ENCODE results near the gene MMP28. TPM values are rescaled to one million over a fixed set of nuclear protein-coding genes. Genes with fewer than 3 reads are reported as not detected.

The MMP28 gene
- total RNA-seq, 4 donors from 2014 or later = 75.5 to 150 (median 116) TPM

DNA sequence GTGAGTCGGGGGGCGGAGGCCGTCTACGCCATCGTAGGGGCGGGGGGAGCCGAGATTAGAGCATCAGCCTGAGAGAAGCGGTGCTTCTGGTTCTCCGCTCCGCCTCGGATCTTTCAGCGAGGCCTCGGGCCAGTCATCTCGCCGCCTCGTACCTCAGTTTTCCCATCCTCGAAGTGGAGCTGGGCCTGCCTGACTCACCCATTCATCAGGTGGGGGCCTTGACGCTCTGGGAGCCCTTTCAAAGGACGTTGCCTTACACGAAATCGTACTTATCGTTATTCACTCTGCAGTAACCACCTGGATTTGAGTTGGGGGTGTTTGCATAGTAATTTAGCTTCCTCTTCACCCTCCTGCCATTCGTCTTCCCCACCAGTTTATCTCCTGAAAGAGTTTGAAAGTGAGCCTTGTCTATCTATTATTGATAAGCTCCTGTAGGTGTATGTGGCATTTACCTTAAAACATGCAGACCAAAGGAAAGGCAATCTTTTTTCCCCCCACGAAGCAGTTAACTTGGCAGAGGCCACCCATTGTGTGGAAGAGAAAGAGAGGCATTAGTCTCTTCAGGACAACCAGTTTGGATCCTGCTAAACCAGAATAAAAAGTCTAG, 14.5 kb upstream of the MMP28 start:
- H3K27me3 ChIP-seq = no peaks in the 10 kb centered on the region
- H3K4me1 ChIP-seq = peaks cover 30 to 63% (median 62%) of the 10 kb centered on the region in 4 donors
- H3K9me3 ChIP-seq = no peaks in the 10 kb centered on the region
- peak overlapping the region; percentile 89 to 93 (median 91) for H3K4me3 ChIP-seq
- no peak for DNase-seq (ENCODE audit: extremely low spot score)
- TF ChIP-seq, protein P1, sequence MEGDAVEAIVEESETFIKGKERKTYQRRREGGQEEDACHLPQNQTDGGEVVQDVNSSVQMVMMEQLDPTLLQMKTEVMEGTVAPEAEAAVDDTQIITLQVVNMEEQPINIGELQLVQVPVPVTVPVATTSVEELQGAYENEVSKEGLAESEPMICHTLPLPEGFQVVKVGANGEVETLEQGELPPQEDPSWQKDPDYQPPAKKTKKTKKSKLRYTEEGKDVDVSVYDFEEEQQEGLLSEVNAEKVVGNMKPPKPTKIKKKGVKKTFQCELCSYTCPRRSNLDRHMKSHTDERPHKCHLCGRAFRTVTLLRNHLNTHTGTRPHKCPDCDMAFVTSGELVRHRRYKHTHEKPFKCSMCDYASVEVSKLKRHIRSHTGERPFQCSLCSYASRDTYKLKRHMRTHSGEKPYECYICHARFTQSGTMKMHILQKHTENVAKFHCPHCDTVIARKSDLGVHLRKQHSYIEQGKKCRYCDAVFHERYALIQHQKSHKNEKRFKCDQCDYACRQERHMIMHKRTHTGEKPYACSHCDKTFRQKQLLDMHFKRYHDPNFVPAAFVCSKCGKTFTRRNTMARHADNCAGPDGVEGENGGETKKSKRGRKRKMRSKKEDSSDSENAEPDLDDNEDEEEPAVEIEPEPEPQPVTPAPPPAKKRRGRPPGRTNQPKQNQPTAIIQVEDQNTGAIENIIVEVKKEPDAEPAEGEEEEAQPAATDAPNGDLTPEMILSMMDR (IDR thresholded peaks at IDR 0.05) = no peak
- TF ChIP-seq EP300 (IDR thresholded peaks at IDR 0.05) (no peak), POLR2A (IDR thresholded peaks at IDR 0.05; ENCODE audit: low read depth) (no peak), POLR2AphosphoS5 (IDR thresholded peaks at IDR 0.05) (no peak)
- H3K36me3 ChIP-seq = peaks cover 0 to 4% (median 0%) of the 10 kb centered on the region in 4 donors
- intact Hi-C loops (cut with DNase I) = loop anchor here (10.0 kb wide), 1 partner anchor 195 kb away; no protein-coding TSS in a partner anchor
- 0% methylated on average over 7 of the region's 24 CpGs for WGBS
- H3K27ac ChIP-seq (replicated peaks in 1 of 4) = peak overlapping the region; percentile 92 to 96 (median 95)

DNA sequence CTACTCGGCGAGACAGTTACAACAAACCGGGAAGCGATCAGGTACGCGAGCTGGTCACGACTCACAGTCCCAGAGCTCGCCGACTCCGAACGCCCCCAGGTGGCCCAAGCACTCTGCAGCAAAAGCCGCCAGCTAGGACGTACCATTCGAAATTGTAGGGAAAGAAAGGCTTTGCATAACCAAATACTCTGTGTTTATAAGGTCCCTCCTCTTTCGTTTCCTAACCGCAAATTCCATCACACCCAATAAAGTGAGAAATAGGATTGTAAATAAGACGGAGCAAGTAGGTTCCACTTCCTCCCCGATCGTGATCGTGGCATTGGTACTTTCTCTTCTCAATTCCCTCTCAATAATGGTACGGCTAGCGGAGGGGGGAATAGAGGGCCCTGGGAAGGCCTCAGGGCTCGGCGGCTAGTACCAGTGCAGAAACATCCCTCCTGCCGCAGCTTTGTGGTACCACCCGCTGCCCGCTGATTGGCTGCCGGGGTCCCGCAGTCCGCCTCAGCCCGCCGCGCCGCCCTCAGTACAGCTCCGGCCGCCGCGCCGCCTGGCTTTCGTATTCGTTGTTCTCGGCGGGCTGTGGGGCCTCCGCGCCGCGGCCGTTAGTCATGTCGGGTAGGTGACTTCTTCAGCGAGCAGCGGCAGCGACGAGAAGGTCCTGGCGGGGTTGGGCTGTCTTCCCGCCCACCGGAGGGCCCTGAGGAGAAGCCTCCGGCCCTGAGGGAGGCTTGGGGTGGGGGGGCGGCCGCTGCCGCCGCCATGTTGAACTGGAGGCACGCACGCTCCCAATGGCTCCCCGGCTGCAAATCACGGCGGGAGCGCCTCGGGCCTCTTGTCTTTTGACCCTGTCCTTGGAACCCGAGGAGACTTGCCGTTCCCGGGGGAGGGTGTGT, 13.8 kb upstream of the MMP28 start, which contains the start of gene TAF15:
Gene TAF15, plus strand, starts transcription at position 523 of the 893 bp plus-strand sequence. Its CDS starts 86 bp downstream, at position 609.
- under 1% methylated on average over 25 of the region's 71 CpGs for WGBS
- H3K4me1 ChIP-seq = peaks cover 26 to 62% (median 61%) of the 10 kb centered on the region in 4 donors
- H3K36me3 ChIP-seq = peaks cover 0 to 4% (median 0%) of the 10 kb centered on the region in 4 donors
- H3K27me3 ChIP-seq = no peaks in the 10 kb centered on the region
- peak within 1 kb of the TSS; percentile 89 to 93 (median 91) for H3K4me3 ChIP-seq
- TF ChIP-seq POLR2A (IDR thresholded peaks at IDR 0.05; ENCODE audit: low read depth) = peak; percentile 98
- TF ChIP-seq, protein P1 (IDR thresholded peaks at IDR 0.05) = peak; percentile 67 to 82 (median 75)
- no peak for TF ChIP-seq EP300 (IDR thresholded peaks at IDR 0.05)
- peak; percentile 97 to 100 for TF ChIP-seq POLR2AphosphoS5 (IDR thresholded peaks at IDR 0.05)
- peak; percentile 98 for DNase-seq (ENCODE audit: extremely low spot score)
- no peaks in the 10 kb centered on the region for H3K9me3 ChIP-seq
- intact Hi-C loops (cut with DNase I) = no loop called here
- H3K27ac ChIP-seq (replicated peaks in 1 of 4) = peak within 1 kb of the TSS; percentile 92 to 96 (median 95)

DNA sequence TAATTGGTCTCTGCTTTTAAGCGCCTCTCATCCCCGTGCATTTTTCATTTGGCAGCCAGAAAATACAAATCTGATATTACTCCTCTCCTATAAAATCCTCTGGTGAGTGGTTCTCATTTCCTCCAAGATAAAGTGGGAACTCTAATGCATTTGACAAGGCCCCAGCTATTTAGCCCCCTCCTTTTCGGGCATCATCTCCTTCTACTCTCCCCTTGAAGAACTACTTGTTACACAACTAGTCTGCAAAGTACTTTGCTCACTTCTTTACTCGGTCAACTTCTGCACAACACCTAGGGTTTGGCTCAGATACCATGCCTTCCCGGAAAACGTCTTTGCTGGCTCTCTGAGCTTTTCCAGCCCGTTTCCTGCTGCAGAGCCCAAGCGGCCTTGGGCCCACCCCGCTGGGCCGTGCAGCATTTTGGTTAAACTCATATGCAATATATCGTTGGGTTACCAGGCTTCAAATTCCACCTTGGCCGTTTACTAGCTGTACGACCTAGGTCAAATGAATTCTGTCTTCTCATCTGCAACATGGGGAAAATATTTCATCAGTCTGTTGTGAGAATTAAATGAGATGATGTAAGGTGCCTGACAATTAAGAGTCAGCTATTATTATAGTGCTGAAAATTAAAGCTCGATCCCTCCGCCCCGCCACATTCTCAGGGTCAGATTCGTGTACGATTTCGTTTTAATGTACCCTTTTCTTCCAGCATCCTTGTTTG, 13.0 kb upstream of the MMP28 start:
- TF ChIP-seq POLR2AphosphoS5 (IDR thresholded peaks at IDR 0.05) = no peak
- TF ChIP-seq POLR2A (IDR thresholded peaks at IDR 0.05; ENCODE audit: low read depth) = no peak
- TF ChIP-seq EP300 (IDR thresholded peaks at IDR 0.05) = no peak
- TF ChIP-seq, protein P1 (IDR thresholded peaks at IDR 0.05) = no peak
- Histone ChIP-seq H3K4me1 (peaks cover 26 to 57% (median 56%) of the 10 kb centered on the region in 4 donors), H3K36me3 (no peaks in the 10 kb centered on the region), H3K9me3 (no peaks in the 10 kb centered on the region), H3K27me3 (no peaks in the 10 kb centered on the region), H3K4me3 (peak overlapping the region; percentile 89 to 93 (median 91)), H3K27ac (replicated peaks in 1 of 4) (peak overlapping the region; percentile 92 to 96 (median 95))
- intact Hi-C loops (cut with DNase I) = no loop called here
- no peak for DNase-seq (ENCODE audit: extremely low spot score)
- 31% methylated on average over 19 of the region's 19 CpGs for WGBS

DNA sequence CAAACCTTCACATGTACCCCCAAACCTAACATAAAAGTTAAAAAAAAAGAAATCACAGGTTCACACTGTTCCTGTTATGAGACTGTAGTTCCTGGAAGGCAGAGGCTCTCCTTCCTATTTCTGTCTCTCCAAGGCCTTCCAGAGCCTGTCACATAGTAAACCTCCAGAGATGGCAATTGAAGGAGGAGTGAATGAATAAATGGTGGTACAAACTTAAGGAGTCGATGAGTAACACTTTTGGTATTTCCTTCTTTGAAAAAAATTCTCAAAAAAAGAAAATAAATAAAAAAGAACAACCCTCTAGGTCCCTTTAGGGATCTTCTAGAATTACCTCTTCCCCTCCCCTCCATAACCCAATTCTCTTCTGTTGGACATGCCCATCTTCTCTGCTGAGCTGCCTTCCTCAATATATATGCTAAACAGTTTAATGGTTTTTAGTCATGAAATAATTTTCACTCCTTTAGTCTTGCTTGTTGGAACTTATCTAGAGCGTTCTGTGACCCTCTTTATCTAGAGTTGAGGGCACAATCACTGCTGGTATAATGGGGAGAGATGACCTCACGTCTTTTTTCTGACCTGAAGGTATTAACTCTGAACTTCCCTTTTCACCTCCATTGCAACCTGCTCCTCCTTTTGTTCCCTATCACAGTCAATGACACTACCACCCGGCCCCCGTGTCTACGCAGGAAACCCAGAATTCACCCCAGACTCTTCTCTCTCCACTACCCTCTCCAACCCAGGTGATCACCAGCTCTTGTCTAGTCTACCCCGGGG, 12.1 kb upstream of the MMP28 start:
- DNase-seq (ENCODE audit: extremely low spot score) = no peak
- H3K27me3 ChIP-seq = no peaks in the 10 kb centered on the region
- TF ChIP-seq, protein P1 (IDR thresholded peaks at IDR 0.05) = no peak
- TF ChIP-seq POLR2AphosphoS5 (IDR thresholded peaks at IDR 0.05) (no peak), EP300 (IDR thresholded peaks at IDR 0.05) (no peak), POLR2A (IDR thresholded peaks at IDR 0.05; ENCODE audit: low read depth) (no peak)
- peak overlapping the region in 3 of 4 donors; percentile 95 to 96 (median 95) for H3K27ac ChIP-seq (replicated peaks in 1 of 4)
- H3K4me1 ChIP-seq = peaks cover 26 to 50% (median 47%) of the 10 kb centered on the region in 4 donors
- no peak overlapping the region for H3K4me3 ChIP-seq
- 89% methylated on average over 7 of the region's 7 CpGs for WGBS
- intact Hi-C loops (cut with DNase I) = no loop called here
- H3K9me3 ChIP-seq = no peaks in the 10 kb centered on the region
- no peaks in the 10 kb centered on the region for H3K36me3 ChIP-seq
